Bronchial epithelial cell (primary cell): Measurements from ENCODE around the gene AGPS. TPM values are rescaled to one million over a fixed set of nuclear protein-coding genes. Genes with fewer than 3 reads are reported as not detected.

Experiments used
- DNase-seq: peaks from one replicate; pipeline ENCODE4 v3.0.0-alpha.2; 2010; ENCODE audit warnings: low read depth
- FAIRE-seq: peaks from 2 replicates; lab custom pipeline; 2011; peaks lifted over from hg19 to GRCh38; lab: Jason Lieb, UNC
- H3K27me3 ChIP-seq: 2 replicates; pipeline ENCODE4 v1.5.1; 2011; ENCODE audit warnings: low read length; ENCODE audit not compliant: control insufficient read depth, insufficient read depth
- H3K36me3 ChIP-seq: 2 replicates; pipeline ENCODE4 v1.5.1; 2011; ENCODE audit warnings: low read length; ENCODE audit not compliant: control insufficient read depth, insufficient read depth
- H3K4me3 ChIP-seq: 2 replicates; pipeline ENCODE4 v1.5.1; 2011; ENCODE audit warnings: mild to moderate bottlenecking, low read depth, low read length, control low read depth
- CTCF ChIP-seq: IDR thresholded peaks from 2 replicates; pipeline ENCODE4 v1.5.1; 2011; ENCODE audit warnings: mild to moderate bottlenecking, moderate library complexity, low read length, control low read depth, inconsistent platforms; ENCODE audit not compliant: insufficient read depth, severe bottlenecking
- total RNA-seq: library from RNA; depleted of rRNA; stranded (reverse); fragments of >200 nt; gene quantifications from 2 replicates; pipeline ENCODE4 v1.2.1, GENCODE V29; 2014

AGPS gene
- total RNA-seq, 1 donor from 2014 or later: 34.8 TPM

GRCh38 chr2:177572236-177572671 is 179.7 kb downstream of the AGPS start:
- Histone ChIP-seq H3K27me3 (no peaks in the 10 kb centered on the region), H3K36me3 (no peaks in the 10 kb centered on the region), H3K4me3 (no peak overlapping the region)
- DNase-seq: peak; percentile 60
- FAIRE-seq: no peak
- TF ChIP-seq CTCF: no peak

- no peak overlapping the region for H3K4me3 ChIP-seq
- no peaks in the 10 kb centered on the region for H3K36me3 ChIP-seq
- DNase-seq (peak; percentile 61), FAIRE-seq (no peak)
- no peaks in the 10 kb centered on the region for H3K27me3 ChIP-seq
- no peak for TF ChIP-seq CTCF
These were observed 180.5 kb downstream of the AGPS start for GRCh38 chr2:177573120-177573519.

- H3K4me3 ChIP-seq: no peak overlapping the region
- H3K27me3 ChIP-seq: no peaks in the 10 kb centered on the region
- TF ChIP-seq CTCF: no peak
- FAIRE-seq (no peak), DNase-seq (no peak)
- no peaks in the 10 kb centered on the region for H3K36me3 ChIP-seq
These were observed 181.8 kb downstream of the AGPS start for GRCh38 chr2:177574356-177574755.

GRCh38 chr2:177575358-177575757 is 182.8 kb downstream of the AGPS start:
- H3K27me3 ChIP-seq: no peaks in the 10 kb centered on the region
- DNase-seq (no peak), FAIRE-seq (no peak)
- no peak for TF ChIP-seq CTCF
- H3K4me3 ChIP-seq: no peak overlapping the region
- H3K36me3 ChIP-seq: no peaks in the 10 kb centered on the region

GRCh38 chr2:177577075-177577474 is 184.5 kb downstream of the AGPS start:
- DNase-seq: no peak
- no peak for FAIRE-seq
- Histone ChIP-seq H3K36me3 (no peaks in the 10 kb centered on the region), H3K27me3 (no peaks in the 10 kb centered on the region), H3K4me3 (no peak overlapping the region)
- TF ChIP-seq CTCF: no peak

GRCh38 chr2:177578454-177578853 is 185.9 kb downstream of the AGPS start:
- DNase-seq (no peak), FAIRE-seq (no peak)
- no peaks in the 10 kb centered on the region for H3K36me3 ChIP-seq
- TF ChIP-seq CTCF: no peak
- H3K4me3 ChIP-seq: no peak overlapping the region
- H3K27me3 ChIP-seq: no peaks in the 10 kb centered on the region
